Mammary microvascular endothelial cell (primary cell): ENCODE results near the gene PRR14. TPM values are rescaled to one million over a fixed set of nuclear protein-coding genes. Genes with fewer than 3 reads are reported as not detected.

Source experiments
- total RNA-seq: library from RNA; depleted of rRNA; stranded (reverse); fragments of >200 nt; gene quantifications from 2 replicates; pipeline ENCODE4 v1.2.3, GENCODE V29; 2015

Gene PRR14
- total RNA-seq = 13.5 and 16.5 TPM in 2 replicates

DNA sequence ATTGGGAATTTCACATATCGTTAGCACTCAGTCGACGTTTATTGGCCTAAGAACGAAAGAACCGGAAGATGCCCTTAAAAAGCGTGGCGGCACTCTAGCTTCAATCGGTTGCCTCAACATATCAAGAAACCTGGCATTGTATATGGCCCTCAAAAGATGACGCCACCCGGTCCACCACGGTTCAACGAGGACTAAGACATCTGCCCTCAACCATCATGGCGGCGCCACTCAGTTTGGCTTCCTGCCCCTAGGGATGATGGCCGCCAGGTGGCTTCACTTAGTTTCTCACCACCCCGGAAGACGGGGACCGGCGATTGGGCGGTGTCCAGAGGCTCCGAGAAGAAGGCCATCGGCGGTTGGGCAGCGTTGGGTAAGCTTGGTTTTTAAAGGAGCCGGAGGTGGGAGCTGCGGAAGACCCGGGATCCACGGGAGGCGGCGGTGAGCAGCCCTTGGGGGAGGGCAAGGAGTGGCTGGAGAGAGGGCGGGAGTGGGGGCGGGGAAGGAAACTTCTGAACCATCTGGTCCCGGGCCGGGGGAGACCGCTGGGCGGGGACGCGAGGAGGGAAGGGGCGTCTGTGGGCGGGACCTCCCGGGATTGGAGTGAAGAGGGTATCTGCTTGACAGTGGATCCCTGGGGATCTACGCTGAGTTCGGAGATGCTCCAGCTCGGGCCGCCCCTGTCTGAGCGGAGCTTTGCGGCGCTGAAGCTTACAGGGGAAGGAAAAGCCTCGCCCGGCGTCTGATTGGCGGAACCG is at the start of gene PRR14:
Gene PRR14 (plus strand): TSS at position 592 of the 755 bp plus-strand sequence. CDS start 686 bp downstream, outside the sequence.

DNA sequence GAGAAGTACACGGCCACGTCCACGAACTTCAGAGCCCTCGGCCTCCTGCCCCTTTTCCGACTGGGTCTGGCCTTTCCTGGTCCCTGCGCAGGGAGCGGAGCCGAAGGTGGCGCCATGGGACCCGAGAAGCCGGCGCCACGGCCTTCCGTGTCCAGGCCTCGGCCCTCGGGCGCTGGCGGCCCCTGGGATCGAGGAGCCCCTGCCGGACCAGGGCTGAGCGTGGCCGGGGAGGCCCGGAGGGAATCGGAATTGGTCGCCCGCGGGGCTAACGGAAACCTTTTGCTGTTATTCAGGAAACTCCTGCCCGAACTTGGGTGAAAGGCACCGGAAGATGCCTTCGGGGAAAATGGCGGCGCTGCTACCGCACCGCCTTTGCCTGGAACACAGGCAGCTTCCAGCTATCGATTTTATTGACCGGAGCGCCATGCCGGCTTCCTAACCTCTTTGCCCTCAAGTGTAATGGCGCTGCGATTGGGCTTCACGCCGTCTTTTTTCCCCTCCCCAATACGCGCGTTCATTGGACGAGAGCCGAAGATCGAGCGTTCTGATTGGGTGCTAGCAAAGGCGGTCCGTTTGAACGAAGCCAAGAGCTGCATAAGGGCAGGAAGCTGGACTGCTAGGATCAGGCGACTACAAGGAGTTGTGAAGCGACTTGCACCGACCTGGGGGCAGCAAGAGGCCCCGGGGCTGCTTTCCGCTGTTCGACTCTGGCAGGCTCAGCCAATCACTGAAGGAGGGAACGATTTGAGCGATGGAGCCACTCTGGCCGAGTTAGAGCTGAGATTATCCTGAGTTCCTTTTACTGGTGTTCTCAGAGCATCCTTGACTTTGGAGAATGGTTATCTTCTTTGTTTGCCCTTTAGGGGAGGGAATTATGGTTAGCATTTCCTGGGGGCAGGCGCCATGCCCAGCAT is 40.6 kb upstream of the PRR14 start, which contains the start of gene ZNF689:
Gene ZNF689 (minus strand): TSS at position 464 of the 914 bp plus-strand sequence. CDS start 348 bp downstream, at position 116.

DNA sequence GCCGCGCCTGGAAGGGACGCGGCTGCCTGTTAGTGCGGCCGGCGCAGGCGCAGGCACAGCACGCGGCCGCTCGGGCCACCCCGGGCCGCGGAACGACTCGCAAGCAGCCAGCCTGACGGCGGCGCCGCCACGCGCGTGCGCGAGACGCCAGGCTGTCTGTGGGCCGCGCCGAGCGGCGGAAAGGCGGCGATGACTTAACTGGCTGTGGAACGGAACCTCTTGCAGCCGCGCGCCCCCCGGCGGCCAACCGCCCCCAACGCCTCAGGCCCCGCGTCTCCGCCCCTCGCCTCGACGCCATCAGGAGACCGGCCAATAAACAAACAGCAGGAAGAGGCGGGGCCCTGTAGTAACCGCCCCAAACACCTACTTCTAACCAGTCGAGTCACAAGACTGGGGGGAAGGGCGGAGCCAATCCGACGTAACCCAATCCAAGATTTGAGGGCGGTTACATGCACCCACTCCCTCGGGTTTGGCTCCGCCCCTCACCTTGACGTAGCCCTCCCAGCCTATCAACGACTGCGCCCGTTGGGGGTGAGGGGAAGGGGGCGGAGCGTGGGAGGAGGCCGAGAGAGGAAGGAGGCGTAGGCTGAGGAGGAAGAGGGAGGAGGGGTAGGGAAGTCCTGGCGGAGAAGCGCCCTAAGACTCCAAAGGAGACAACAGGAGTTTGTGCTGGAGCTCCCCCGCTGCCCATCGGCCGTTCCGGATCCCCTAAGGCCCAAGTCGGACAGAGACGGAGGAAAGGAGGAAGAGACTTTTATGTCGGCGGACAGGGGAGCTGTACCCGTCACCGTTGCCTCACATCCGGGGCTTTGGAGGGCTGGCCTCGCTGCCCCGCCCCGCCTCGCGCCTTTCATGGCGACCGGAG is 7.3 kb downstream of the PRR14 start, which contains the start of gene FBRS:
Gene FBRS (plus strand): TSS at position 566 of the 865 bp plus-strand sequence. CDS start 1,088 bp downstream, outside the sequence.

DNA sequence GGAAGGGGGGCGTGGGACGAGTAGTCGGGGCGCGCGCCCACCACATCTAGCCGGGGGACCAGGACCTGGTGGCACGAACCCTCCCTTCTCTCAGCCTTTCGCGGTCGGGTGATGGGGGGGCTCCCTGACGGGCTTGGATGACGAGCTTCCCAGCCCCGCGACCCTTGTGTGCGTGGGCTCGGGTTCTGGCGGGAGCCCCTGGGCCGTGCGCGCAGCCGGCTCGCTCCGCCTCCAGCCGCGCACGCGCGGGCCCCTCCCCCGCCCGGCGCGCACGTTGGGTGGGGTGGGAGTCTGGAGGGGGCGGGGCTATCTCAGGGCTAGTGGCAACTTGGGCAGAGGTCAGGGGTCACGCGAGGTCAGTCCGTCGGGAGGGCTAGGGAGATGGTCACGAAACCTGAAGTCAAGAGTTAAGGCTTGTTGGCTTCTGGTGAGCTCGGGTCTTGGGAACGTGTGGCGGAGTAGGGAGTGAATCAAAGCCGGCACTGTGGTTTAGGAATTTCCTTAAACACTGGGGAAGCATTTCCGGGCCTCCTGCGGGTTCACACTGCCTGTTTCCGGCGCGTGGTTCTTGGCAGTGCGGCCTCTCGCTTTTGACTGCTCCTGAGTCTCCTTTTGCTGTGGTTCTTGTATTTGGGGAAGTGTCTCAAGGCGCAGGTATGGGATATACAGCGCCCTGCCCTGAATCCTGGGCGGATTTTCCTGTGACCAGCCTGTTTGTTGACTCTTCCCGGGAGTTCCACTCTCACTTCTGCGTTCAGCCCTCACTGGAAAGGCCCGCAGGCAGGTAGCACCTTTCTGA is 48.3 kb downstream of the PRR14 start, which contains the start of gene SRCAP:
Gene SRCAP (plus strand): TSS at position 356 of the 799 bp plus-strand sequence. CDS start 1,654 bp downstream, outside the sequence.

Other genes with a start within 250 kb of the PRR14 start
- gene ZNF771, start 243.4 kb upstream of the PRR14 start, total RNA-seq = 5.3 and 6.7 TPM in 2 replicates
- 70.2 and 71.6 TPM in 2 replicates for gene DCTPP1, start 220.9 kb upstream of the PRR14 start, total RNA-seq
- gene SEPHS2, start 205.1 kb upstream of the PRR14 start, total RNA-seq = 28.8 and 31.7 TPM in 2 replicates
- under 0.01 and 0.05 TPM in 2 replicates for gene ITGAL, start 178.2 kb upstream of the PRR14 start, total RNA-seq
- 23.7 and 25.4 TPM in 2 replicates for gene ZNF768, start 124.4 kb upstream of the PRR14 start, total RNA-seq
- 5.1 and 5.8 TPM in 2 replicates for gene ZNF747, start 116.1 kb upstream of the PRR14 start, total RNA-seq
- 6.9 TPM in 2 replicates for gene ZNF764, start 92.6 kb upstream of the PRR14 start, total RNA-seq
- gene ZNF688, start 79.2 kb upstream of the PRR14 start, total RNA-seq = 10.2 and 12.1 TPM in 2 replicates
- gene ZNF785, start 65.3 kb upstream of the PRR14 start, total RNA-seq = 4.8 and 5.2 TPM in 2 replicates
- gene ZNF689, start 40.6 kb upstream of the PRR14 start, total RNA-seq = 5.4 and 6.0 TPM in 2 replicates
- 20.6 and 24.6 TPM in 2 replicates for gene FBRS, start 7.5 kb downstream of the PRR14 start, total RNA-seq
- gene SRCAP, start 48.2 kb downstream of the PRR14 start, total RNA-seq = 16.7 and 23.7 TPM in 2 replicates
- gene PHKG2, start 97.5 kb downstream of the PRR14 start, total RNA-seq = 20.7 and 28.4 TPM in 2 replicates
- 1.3 and 1.4 TPM in 2 replicates for gene CFAP119, start 111.1 kb downstream of the PRR14 start, total RNA-seq
- gene RNF40, start 111.4 kb downstream of the PRR14 start, total RNA-seq = 68.8 and 74.6 TPM in 2 replicates
- 6.7 TPM in 2 replicates for gene ZNF629, start 136.2 kb downstream of the PRR14 start, total RNA-seq
- 37.0 and 39.4 TPM in 2 replicates for gene BCL7C, start 243.1 kb downstream of the PRR14 start, total RNA-seq
- 0.33 TPM in 1 of 2 replicates, not detected in the other for gene CTF1, start 245.7 kb downstream of the PRR14 start, total RNA-seq